K562 (cell line): ENCODE data around the gene TTC16. TPM values are rescaled to one million over a fixed set of nuclear protein-coding genes. Genes with fewer than 3 reads are reported as not detected.

Experiments used
- ASH1L ChIP-seq: fragments of 450-650 bp; IDR thresholded peaks from 2 replicates; pipeline ENCODE4 v1.6.1; 2018; ENCODE audit warnings: borderline replicate concordance, mild to moderate bottlenecking, low read depth; ENCODE audit not compliant: partially characterized antibody
- ATF1 ChIP-seq, 2 experiments: fragments of 450-650 bp in 1 of 2; IDR thresholded peaks; 2 replicates each; pipeline ENCODE4 v1.6.1; 2016; ENCODE audit warnings: missing compliant biosample characterization in 1 of 2, missing genetic modification characterization in 1 of 2
- ATF4 ChIP-seq: fragments of 450-650 bp; formaldehyde crosslinking; IDR thresholded peaks from 2 replicates; pipeline ENCODE4 v1.4.0; 2022; ENCODE audit warnings: mild to moderate bottlenecking, moderate library complexity
- FOXK2 ChIP-seq, 2 experiments: fragments of 450-650 bp; IDR thresholded peaks in 1 of 2; conservative IDR thresholded peaks in 1 of 2; 2 replicates each; pipeline ENCODE4 v1.6.1; 2016; ENCODE audit warnings: low read depth in 2 of 2, mild to moderate bottlenecking in 1 of 2
- FOXP4 ChIP-seq: sonication (generic); formaldehyde crosslinking; IDR thresholded peaks from 2 replicates; pipeline ENCODE4 v1.8.0; 2022; ENCODE audit warnings: mild to moderate bottlenecking, missing genetic modification reagents, borderline replicate concordance
- GTF3C2 ChIP-seq: IDR thresholded peaks from 3 replicates; pipeline ENCODE4 v1.6.1; 2011; ENCODE audit warnings: borderline replicate concordance, mild to moderate bottlenecking, moderate library complexity; ENCODE audit not compliant: insufficient read length; ENCODE audit errors: extremely low read depth
- MBD2 ChIP-seq: sonication (generic); IDR thresholded peaks from 2 replicates; pipeline ENCODE4 v1.6.1; 2016; ENCODE audit warnings: low read depth, borderline replicate concordance
- POU5F1 ChIP-seq: fragments of 150-350 bp; IDR thresholded peaks from 2 replicates; pipeline ENCODE4 v1.6.1; 2014; ENCODE audit warnings: borderline replicate concordance, low read length, low read depth, mild to moderate bottlenecking; ENCODE audit not compliant: partially characterized antibody
- RBM39 ChIP-seq: fragments of 200-400 bp; formaldehyde crosslinking; optimal IDR thresholded peaks from 2 replicates; pipeline ENCODE3; 2018; ENCODE audit warnings: low read depth, low read length
- ZFPM2 ChIP-seq: fragments of 250-450 bp; sonication (Bioruptor Pico); IDR thresholded peaks from 2 replicates; pipeline ENCODE4 v1.5.1; 2022; ENCODE audit warnings: mild to moderate bottlenecking
- ZKSCAN3 ChIP-seq: fragments of 250-450 bp; sonication (Bioruptor Pico); IDR thresholded peaks from 2 replicates; pipeline ENCODE4 v1.4.0; 2020
- ZNF518B ChIP-seq: fragments of 250-450 bp; sonication (Bioruptor Pico); IDR thresholded peaks from 2 replicates; pipeline ENCODE4 v1.5.0; 2021; ENCODE audit warnings: mild to moderate bottlenecking, moderate library complexity
- ZNF561 ChIP-seq: fragments of 450-650 bp; formaldehyde crosslinking; conservative IDR thresholded peaks from 2 replicates; pipeline ENCODE4 v1.4.0; 2020; ENCODE audit warnings: mild to moderate bottlenecking, moderate library complexity
- polyA plus RNA-seq, 8 experiments: library from polyadenylated mRNA; depleted of rRNA in 4 of 8; stranded (reverse) in 5 of 8; unstranded in 3 of 8; fragments of >200 nt; fragmentation: Nextera tagmentation in 2 of 8; fragmentation: Illumina TruSeq in 1 of 8; extraction: Ambion mirVana in 2 of 8; extraction: Trizol in 1 of 8; gene quantifications; 2 replicates each; pipeline versions ENCODE4 v1.2.1 to v1.2.3, GENCODE V29; 2011 to 2014; ENCODE audit warnings: inconsistent platforms in 1 of 8, missing spikeins in 1 of 8
- total RNA-seq, 7 experiments: library from RNA; depleted of rRNA in 6 of 7; stranded (reverse); fragments of >200 nt in 6 of 7; fragmentation: Illumina TruSeq in 2 of 7; extraction: Trizol in 2 of 7; gene quantifications; 2 replicates each; pipeline versions ENCODE4 v1.2.1 to v1.2.3, GENCODE V29; 2011 to 2021; ENCODE audit warnings: low replicate concordance in 1 of 7
- TF ChIP-seq, protein P1 (sequence below), 2 experiments: fragments of 450-650 bp in 1 of 2; sonication (generic) in 1 of 2; formaldehyde crosslinking in 1 of 2; IDR thresholded peaks in 1 of 2; conservative IDR thresholded peaks in 1 of 2; 2 replicates each; pipeline versions ENCODE4 v1.6.1 to v1.8.1; 2016 to 2023; ENCODE audit warnings: mild to moderate bottlenecking in 2 of 2, moderate library complexity in 2 of 2, inconsistent platforms in 1 of 2, missing genetic modification reagents in 1 of 2

TTC16 gene
- total and polyA plus RNA-seq, 9 of the 15 experiments (the other 6 are each of a cell fraction or from before 2014, with no cell fraction given): 0.11 TPM; not detected in 8

- TF ChIP-seq ZFPM2 (CRISPR knock-in tag) (no peak), GTF3C2 (peak; percentile 22), ATF1 (CRISPR knock-in tag; IDR thresholded peaks at IDR 0.05) (no peak), ATF1 (tag; IDR thresholded peaks at IDR 0.05) (peak; percentile 90), RBM39 (no peak), MBD2 (peak; percentile 81), ZNF561 (CRISPR knock-in tag) (no peak), FOXK2 (conservative IDR thresholded peaks at IDR 0.05 in 1 of 2, IDR thresholded peaks at IDR 0.05 in 1 of 2; ENCODE audit: low read depth in 2 of 2) (peak in 1 of 2 experiments; percentile 61; a peak in 3 of 4 replicates), ASH1L (peak; percentile 87), ATF4 (peak; percentile 69), FOXP4 (CRISPR knock-in tag) (no peak), POU5F1 (no peak), ZNF518B (CRISPR knock-in tag) (no peak), ZKSCAN3 (CRISPR knock-in tag) (no peak)
- TF ChIP-seq, protein P1, sequence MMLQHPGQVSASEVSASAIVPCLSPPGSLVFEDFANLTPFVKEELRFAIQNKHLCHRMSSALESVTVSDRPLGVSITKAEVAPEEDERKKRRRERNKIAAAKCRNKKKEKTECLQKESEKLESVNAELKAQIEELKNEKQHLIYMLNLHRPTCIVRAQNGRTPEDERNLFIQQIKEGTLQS (IDR thresholded peaks at IDR 0.05): 0 out of 2 replicates have a peak, but pooled peaks have one; percentile 7
- TF ChIP-seq, protein P1 (CRISPR knock-in tag; conservative IDR thresholded peaks at IDR 0.05): 0 out of 2 replicates have a peak, but pooled peaks have one; percentile 32
Observed at GRCh38 chr9:127698985-127699670, 16.8 kb upstream of the TTC16 start (continued).
